Activated CD8-positive, alpha-beta T cell treated with anti-CD3 and anti-CD28 coated beads for 36 hours (primary cell): ENCODE measurements around the gene RAP2B. TPM values are rescaled to one million over a fixed set of nuclear protein-coding genes. Genes with fewer than 3 reads are reported as not detected.

Experiments used
- ATAC-seq: fragments of 200-7000 bp; cut with Tn5 transposase; one replicate; pipeline ENCODE4 v1.10.0; 2021; ENCODE audit warnings: mild to moderate bottlenecking, moderate library complexity
- CTCF ChIA-PET: fragments of 350-600 bp; sonication (Branson Sonifier 250); formaldehyde crosslinking; loops from one replicate; lab custom pipeline; 2021; ENCODE audit warnings: antibody characterized with exemption; lab: Charles Lee
- POLR2A ChIA-PET: fragments of 350-600 bp; sonication (Branson Sonifier 250); formaldehyde crosslinking; loops from one replicate; lab custom pipeline; 2021; ENCODE audit warnings: antibody characterized with exemption; lab: Charles Lee
- DNase-seq: peaks from one replicate; pipeline ENCODE4 v3.0.0-alpha.2; 2020
- H3K27ac Mint-ChIP-seq: one replicate; pipeline ENCODE4 v1.8.0; 2021; ENCODE audit warnings: mild to moderate bottlenecking, mixed read lengths
- H3K27me3 Mint-ChIP-seq: one replicate; pipeline ENCODE4 v1.8.0; 2021; ENCODE audit warnings: mixed read lengths
- H3K36me3 Mint-ChIP-seq: one replicate; pipeline ENCODE4 v1.8.0; 2021; ENCODE audit warnings: low read depth, mixed read lengths
- H3K4me1 Mint-ChIP-seq: one replicate; pipeline ENCODE4 v1.8.0; 2021; ENCODE audit warnings: low read depth, mixed read lengths
- H3K4me3 Mint-ChIP-seq: one replicate; pipeline ENCODE4 v1.8.0; 2021; ENCODE audit warnings: mild to moderate bottlenecking, moderate library complexity, mixed read lengths
- H3K9me3 Mint-ChIP-seq: one replicate; pipeline ENCODE4 v1.8.0; 2021; ENCODE audit warnings: mixed read lengths
- CTCF ChIP-seq: fragments of 200-600 bp; IDR thresholded peaks from one replicate; pipeline ENCODE4 v1.8.0; 2022; ENCODE audit warnings: antibody characterized with exemption, mild to moderate bottlenecking
- intact Hi-C: fragments of 100-400 bp; cut with micrococcal nuclease; formaldehyde crosslinking; loops from one replicate; pipeline ENCODE4 v1.10.0; 2022
- total RNA-seq, 2 experiments: library from RNA; stranded (reverse); gene quantifications; one replicate each; pipeline ENCODE4 v1.2.3, GENCODE V29; 2021

Gene RAP2B
- total RNA-seq, 2 experiments from 2014 or later = 14.4 to 15.3 TPM

GRCh38 chr3:153173758-153174516 lies 11.9 kb downstream of the RAP2B start:
- POLR2A ChIA-PET = no interaction called here
- CTCF ChIA-PET = interaction anchor here (1.6 kb wide), 1 partner anchor 10 kb away, joined by 3 read pairs; no protein-coding TSS in a partner anchor
- H3K9me3 Mint-ChIP-seq = peaks cover 2% of the 10 kb centered on the region
- H3K27me3 Mint-ChIP-seq = no peaks in the 10 kb centered on the region
- peaks cover 9% of the 10 kb centered on the region for H3K4me1 Mint-ChIP-seq
- H3K4me3 Mint-ChIP-seq = no peak overlapping the region
- DNase-seq (no peak), ATAC-seq (peak; percentile 47)
- TF ChIP-seq CTCF = no peak
- H3K36me3 Mint-ChIP-seq = peaks cover 6% of the 10 kb centered on the region
- intact Hi-C loops = no loop called here
- H3K27ac Mint-ChIP-seq = no peak overlapping the region

- Mint-ChIP-seq H3K4me3 (no peak overlapping the region), H3K27me3 (no peaks in the 10 kb centered on the region), H3K27ac (no peak overlapping the region), H3K36me3 (peaks cover 6% of the 10 kb centered on the region), H3K4me1 (peaks cover 9% of the 10 kb centered on the region), H3K9me3 (peaks cover 2% of the 10 kb centered on the region)
- intact Hi-C loops = no loop called here
- ATAC-seq (no peak), DNase-seq (no peak)
- ChIA-PET POLR2A (no interaction called here), CTCF (no interaction called here)
- TF ChIP-seq CTCF = no peak
Measured at GRCh38 chr3:153176197-153176596, 14.2 kb downstream of the RAP2B start.

GRCh38 chr3:153180860-153181372 lies 18.9 kb downstream of the RAP2B start:
- ChIA-PET POLR2A (no interaction called here), CTCF (interaction anchor here (1.0 kb wide), 1 partner anchor 15 kb away, joined by 3 read pairs; no protein-coding TSS in a partner anchor)
- no peak for DNase-seq
- Mint-ChIP-seq H3K4me1 (peaks cover 10% of the 10 kb centered on the region), H3K4me3 (no peak overlapping the region), H3K36me3 (peaks cover 6% of the 10 kb centered on the region), H3K9me3 (peaks cover 2% of the 10 kb centered on the region), H3K27ac (no peak overlapping the region), H3K27me3 (no peaks in the 10 kb centered on the region)
- TF ChIP-seq CTCF = no peak
- intact Hi-C loops = no loop called here
- ATAC-seq = no peak

- TF ChIP-seq CTCF = no peak
- ChIA-PET POLR2A (no interaction called here), CTCF (no interaction called here)
- ATAC-seq = no peak
- Mint-ChIP-seq H3K4me3 (no peak overlapping the region), H3K9me3 (no peaks in the 10 kb centered on the region), H3K4me1 (peaks cover 10% of the 10 kb centered on the region), H3K27me3 (no peaks in the 10 kb centered on the region), H3K27ac (no peak overlapping the region), H3K36me3 (no peaks in the 10 kb centered on the region)
- intact Hi-C loops = no loop called here
- no peak for DNase-seq
Measured at GRCh38 chr3:153182501-153183293, 20.7 kb downstream of the RAP2B start.
